Measurements from ENCODE around the gene INSYN1.

DNA sequence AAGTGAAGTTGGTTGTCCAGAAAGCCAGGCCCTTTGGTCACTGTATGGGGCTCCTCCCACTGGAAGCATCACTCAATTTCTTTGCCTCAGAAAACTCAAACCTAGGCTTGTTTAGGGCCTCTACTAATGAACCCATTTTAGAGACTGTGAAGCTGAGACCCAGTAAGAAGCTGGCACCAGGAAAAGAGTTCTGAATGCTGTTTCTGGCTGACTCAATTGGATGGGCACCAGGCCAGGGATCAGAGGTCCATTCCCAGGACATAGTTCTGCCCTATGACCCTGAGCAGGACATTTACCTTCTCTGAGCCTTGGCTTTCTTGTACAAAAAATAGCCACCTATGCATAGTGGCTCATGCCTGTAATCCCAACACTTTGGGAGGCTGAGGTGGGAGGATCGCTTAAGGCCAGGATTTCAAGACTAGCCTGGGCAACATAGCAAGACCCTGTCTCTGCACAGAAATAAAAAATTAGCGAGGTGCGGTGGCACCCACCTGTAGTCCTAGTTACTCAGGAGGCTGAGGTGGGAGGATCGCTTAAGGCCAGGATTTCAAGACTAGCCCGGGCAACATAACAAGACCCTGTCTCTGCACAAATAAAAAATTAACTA lies 38.4 kb downstream of the INSYN1 start:
- TF ChIP-seq, protein P1, sequence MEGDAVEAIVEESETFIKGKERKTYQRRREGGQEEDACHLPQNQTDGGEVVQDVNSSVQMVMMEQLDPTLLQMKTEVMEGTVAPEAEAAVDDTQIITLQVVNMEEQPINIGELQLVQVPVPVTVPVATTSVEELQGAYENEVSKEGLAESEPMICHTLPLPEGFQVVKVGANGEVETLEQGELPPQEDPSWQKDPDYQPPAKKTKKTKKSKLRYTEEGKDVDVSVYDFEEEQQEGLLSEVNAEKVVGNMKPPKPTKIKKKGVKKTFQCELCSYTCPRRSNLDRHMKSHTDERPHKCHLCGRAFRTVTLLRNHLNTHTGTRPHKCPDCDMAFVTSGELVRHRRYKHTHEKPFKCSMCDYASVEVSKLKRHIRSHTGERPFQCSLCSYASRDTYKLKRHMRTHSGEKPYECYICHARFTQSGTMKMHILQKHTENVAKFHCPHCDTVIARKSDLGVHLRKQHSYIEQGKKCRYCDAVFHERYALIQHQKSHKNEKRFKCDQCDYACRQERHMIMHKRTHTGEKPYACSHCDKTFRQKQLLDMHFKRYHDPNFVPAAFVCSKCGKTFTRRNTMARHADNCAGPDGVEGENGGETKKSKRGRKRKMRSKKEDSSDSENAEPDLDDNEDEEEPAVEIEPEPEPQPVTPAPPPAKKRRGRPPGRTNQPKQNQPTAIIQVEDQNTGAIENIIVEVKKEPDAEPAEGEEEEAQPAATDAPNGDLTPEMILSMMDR (IDR thresholded peaks at IDR 0.05): no peak
- TF ChIP-seq EP300 (IDR thresholded peaks at IDR 0.05) (no peak), POLR2A (IDR thresholded peaks at IDR 0.05) (no peak), POLR2AphosphoS5 (IDR thresholded peaks at IDR 0.05) (no peak)
